ENCODE data around the gene MDM1. TPM values are rescaled to one million over a fixed set of nuclear protein-coding genes. Genes with fewer than 3 reads are reported as not detected.

Gene MDM1
- total and polyA plus RNA-seq, 2 of the 13 experiments (the other 11 are each of a cell fraction or from before 2014, with no cell fraction given) = 4.6 to 15.2 TPM

- TF ChIP-seq NFIB (CRISPR knock-in tag; IDR thresholded peaks at IDR 0.05; ENCODE audit: borderline replicate concordance) (no peak), RERE (CRISPR knock-in tag; IDR thresholded peaks at IDR 0.05; ENCODE audit: low read depth) (no peak), ETV6 (CRISPR knock-in tag; conservative IDR thresholded peaks at IDR 0.05) (no peak), ZNF143 (CRISPR knock-in tag; IDR thresholded peaks at IDR 0.05) (no peak), ZNF576 (CRISPR knock-in tag; IDR thresholded peaks at IDR 0.05) (no peak)
- TF ChIP-seq, protein P1, sequence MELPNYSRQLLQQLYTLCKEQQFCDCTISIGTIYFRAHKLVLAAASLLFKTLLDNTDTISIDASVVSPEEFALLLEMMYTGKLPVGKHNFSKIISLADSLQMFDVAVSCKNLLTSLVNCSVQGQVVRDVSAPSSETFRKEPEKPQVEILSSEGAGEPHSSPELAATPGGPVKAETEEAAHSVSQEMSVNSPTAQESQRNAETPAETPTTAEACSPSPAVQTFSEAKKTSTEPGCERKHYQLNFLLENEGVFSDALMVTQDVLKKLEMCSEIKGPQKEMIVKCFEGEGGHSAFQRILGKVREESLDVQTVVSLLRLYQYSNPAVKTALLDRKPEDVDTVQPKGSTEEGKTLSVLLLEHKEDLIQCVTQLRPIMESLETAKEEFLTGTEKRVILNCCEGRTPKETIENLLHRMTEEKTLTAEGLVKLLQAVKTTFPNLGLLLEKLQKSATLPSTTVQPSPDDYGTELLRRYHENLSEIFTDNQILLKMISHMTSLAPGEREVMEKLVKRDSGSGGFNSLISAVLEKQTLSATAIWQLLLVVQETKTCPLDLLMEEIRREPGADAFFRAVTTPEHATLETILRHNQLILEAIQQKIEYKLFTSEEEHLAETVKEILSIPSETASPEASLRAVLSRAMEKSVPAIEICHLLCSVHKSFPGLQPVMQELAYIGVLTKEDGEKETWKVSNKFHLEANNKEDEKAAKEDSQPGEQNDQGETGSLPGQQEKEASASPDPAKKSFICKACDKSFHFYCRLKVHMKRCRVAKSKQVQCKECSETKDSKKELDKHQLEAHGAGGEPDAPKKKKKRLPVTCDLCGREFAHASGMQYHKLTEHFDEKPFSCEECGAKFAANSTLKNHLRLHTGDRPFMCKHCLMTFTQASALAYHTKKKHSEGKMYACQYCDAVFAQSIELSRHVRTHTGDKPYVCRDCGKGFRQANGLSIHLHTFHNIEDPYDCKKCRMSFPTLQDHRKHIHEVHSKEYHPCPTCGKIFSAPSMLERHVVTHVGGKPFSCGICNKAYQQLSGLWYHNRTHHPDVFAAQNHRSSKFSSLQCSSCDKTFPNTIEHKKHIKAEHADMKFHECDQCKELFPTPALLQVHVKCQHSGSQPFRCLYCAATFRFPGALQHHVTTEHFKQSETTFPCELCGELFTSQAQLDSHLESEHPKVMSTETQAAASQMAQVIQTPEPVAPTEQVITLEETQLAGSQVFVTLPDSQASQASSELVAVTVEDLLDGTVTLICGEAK (IDR thresholded peaks at IDR 0.05) = no peak
- TF ChIP-seq, protein P1 (CRISPR knock-in tag; IDR thresholded peaks at IDR 0.05) = peak; percentile 46; the same call in 1 of the 2 replicates
- TF ChIP-seq, protein P2, sequence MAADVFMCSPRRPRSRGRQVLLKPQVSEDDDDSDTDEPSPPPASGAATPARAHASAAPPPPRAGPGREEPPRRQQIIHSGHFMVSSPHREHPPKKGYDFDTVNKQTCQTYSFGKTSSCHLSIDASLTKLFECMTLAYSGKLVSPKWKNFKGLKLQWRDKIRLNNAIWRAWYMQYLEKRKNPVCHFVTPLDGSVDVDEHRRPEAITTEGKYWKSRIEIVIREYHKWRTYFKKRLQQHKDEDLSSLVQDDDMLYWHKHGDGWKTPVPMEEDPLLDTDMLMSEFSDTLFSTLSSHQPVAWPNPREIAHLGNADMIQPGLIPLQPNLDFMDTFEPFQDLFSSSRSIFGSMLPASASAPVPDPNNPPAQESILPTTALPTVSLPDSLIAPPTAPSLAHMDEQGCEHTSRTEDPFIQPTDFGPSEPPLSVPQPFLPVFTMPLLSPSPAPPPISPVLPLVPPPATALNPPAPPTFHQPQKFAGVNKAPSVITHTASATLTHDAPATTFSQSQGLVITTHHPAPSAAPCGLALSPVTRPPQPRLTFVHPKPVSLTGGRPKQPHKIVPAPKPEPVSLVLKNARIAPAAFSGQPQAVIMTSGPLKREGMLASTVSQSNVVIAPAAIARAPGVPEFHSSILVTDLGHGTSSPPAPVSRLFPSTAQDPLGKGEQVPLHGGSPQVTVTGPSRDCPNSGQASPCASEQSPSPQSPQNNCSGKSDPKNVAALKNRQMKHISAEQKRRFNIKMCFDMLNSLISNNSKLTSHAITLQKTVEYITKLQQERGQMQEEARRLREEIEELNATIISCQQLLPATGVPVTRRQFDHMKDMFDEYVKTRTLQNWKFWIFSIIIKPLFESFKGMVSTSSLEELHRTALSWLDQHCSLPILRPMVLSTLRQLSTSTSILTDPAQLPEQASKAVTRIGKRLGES (CRISPR knock-in tag; IDR thresholded peaks at IDR 0.05; ENCODE audit: borderline replicate concordance) = no peak
- TF ChIP-seq, protein P3, sequence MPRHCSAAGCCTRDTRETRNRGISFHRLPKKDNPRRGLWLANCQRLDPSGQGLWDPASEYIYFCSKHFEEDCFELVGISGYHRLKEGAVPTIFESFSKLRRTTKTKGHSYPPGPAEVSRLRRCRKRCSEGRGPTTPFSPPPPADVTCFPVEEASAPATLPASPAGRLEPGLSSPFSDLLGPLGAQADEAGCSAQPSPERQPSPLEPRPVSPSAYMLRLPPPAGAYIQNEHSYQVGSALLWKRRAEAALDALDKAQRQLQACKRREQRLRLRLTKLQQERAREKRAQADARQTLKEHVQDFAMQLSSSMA (CRISPR knock-in tag; IDR thresholded peaks at IDR 0.05) = no peak
Observed at GRCh38 chr12:68331869-68332727, at the start of gene MDM1 (continued).
